Measurements from ENCODE around the gene TCAF1.
A peak's percentile ranks its signal among the peaks of the same experiment; 100 is the strongest.
"Not testable (repeated sequence)": the region's sequence is repeated elsewhere in the genome, so short reads cannot be mapped to it uniquely, and the experiment has no call there.

Gene TCAF1

GRCh38 chr7:143901332-143901667, 676 bp downstream of the TCAF1 start:
- peak; percentile 20 to 59 for DNase-seq

GRCh38 chr7:143900230-143900766, 1.7 kb downstream of the TCAF1 start:
- no peak for DNase-seq

GRCh38 chr7:143898810-143899209, 3.2 kb downstream of the TCAF1 start:
- DNase-seq: no peak

- DNase-seq: no peak
Measured at GRCh38 chr7:143896667-143897066, 5.3 kb downstream of the TCAF1 start.

GRCh38 chr7:143892527-143893300, 9.3 kb downstream of the TCAF1 start:
- DNase-seq: no peak

GRCh38 chr7:143891457-143891856, 10.5 kb downstream of the TCAF1 start:
- DNase-seq: no peak

- DNase-seq: no peak
Measured at GRCh38 chr7:143890558-143890957, 11.4 kb downstream of the TCAF1 start.

GRCh38 chr7:143889068-143889467, 12.9 kb downstream of the TCAF1 start:
- DNase-seq: no peak

- no peak for DNase-seq
Measured at GRCh38 chr7:143886826-143887477, 15.0 kb downstream of the TCAF1 start.

GRCh38 chr7:143885951-143886350, 16.0 kb downstream of the TCAF1 start:
- no peak for DNase-seq

GRCh38 chr7:143884969-143885559, 16.9 kb downstream of the TCAF1 start:
- no peak for DNase-seq

- DNase-seq: no peak
Measured at GRCh38 chr7:143884241-143884968, 17.6 kb downstream of the TCAF1 start.

GRCh38 chr7:143882604-143883078, 19.3 kb downstream of the TCAF1 start:
- no peak for DNase-seq

- DNase-seq: no peak
Measured at GRCh38 chr7:143882020-143882603, 19.9 kb downstream of the TCAF1 start.

- DNase-seq: no peak
Measured at GRCh38 chr7:143878884-143879283, 23.1 kb downstream of the TCAF1 start.

GRCh38 chr7:143877098-143877497, 24.9 kb downstream of the TCAF1 start:
- DNase-seq: no peak

- no peak for DNase-seq
Measured at GRCh38 chr7:143876218-143876617, 25.8 kb downstream of the TCAF1 start.

- DNase-seq: not testable (repeated sequence)
Measured at GRCh38 chr7:143873242-143873641, 28.7 kb downstream of the TCAF1 start.

GRCh38 chr7:143871534-143871933, 30.4 kb downstream of the TCAF1 start:
- not testable (repeated sequence) for DNase-seq

- not testable (repeated sequence) for DNase-seq
Measured at GRCh38 chr7:143857994-143858393, 44.0 kb downstream of the TCAF1 start.

- not testable (repeated sequence) for DNase-seq
Measured at GRCh38 chr7:143855443-143855842, 46.5 kb downstream of the TCAF1 start.

GRCh38 chr7:143850682-143851081, 51.3 kb downstream of the TCAF1 start:
- DNase-seq: no peak
